GM19324 (cell line): ENCODE results near the gene TEX54.
A peak's percentile ranks its signal among the peaks of the same experiment; 100 is the strongest.
"Not testable (repeated sequence)": the region's sequence is repeated elsewhere in the genome, so short reads cannot be mapped to it uniquely, and the experiment has no call there.

ENCODE experiments used
- ATAC-seq: cut with Tn5 transposase; IDR thresholded peaks from one replicate; pipeline ENCODE4 v1.9.1; 2021; ENCODE audit warnings: mild to moderate bottlenecking, moderate library complexity; ENCODE audit not compliant: unreplicated experiment, low FRiP score

The TEX54 gene

DNA sequence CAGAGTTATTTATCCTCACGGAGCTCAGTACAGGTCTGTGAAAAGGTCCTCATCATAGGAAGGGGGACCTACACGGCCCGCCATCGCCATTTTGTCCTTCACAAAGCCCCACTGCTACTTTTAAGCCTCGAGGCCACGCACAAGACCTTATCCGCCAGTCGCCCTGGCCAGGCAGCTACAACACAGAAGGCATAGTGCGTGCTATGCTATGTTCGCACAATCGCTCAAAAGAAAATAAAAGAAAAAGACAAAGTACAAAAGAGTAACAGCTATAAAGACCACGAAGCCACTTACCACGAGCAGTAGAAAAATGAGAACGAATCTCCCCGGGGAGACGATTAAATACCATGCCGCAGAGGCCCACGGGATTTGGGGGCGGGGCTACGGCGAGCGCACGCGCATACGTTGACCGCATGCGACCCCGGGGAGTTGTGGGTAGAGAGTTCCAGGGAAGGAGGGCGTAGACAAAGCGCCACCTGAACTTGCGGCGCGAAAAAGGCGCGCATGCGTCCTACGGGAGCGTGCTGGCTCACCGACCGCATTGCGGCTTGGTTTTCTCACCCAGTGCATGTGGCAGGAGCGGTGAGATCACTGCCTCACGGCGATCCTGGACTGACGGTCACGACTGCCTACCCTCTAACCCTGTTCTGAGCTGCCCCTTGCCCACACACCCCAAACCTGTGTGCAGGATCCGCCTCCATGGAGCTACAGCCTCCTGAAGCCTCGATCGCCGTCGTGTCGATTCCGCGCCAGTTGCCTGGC, 23.1 kb upstream of the TEX54 start:
- peak; percentile 94 for ATAC-seq

DNA sequence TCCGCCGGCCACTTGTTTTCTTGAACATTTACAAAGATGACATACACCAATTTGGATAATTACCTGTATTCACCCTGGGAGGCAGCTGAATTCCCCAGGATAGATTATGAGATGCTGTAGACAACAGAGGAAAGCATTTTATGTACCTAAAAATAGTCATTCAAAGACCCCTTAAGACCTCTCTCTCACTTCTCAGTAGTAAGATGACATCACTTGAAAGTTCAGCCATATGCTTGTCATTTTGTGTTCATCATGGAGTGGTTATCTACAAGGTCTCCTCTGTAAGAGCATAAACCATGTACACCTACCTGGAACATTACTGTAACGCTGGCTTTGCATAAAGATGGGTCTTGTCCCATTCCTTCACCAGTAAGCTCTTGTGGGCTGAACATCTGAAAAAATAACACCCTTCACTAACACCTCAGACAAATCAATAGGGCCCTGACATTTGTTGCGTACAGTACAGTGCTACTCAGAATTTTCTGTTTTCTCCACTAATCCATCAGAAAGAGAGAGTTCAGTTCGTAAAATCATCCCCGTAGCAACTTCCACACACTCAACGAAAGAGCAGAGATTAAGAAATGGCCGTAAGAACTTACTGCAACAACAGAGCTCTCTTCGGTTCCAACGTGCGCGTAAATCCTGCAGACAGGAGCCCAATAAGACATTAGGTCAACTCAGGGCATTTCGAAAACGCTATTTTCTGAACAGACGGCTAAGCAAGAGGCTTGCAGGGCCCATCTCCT, 22.4 kb upstream of the TEX54 start:
- ATAC-seq, result no peak

GRCh38 chr11:62854013-62854824, 21.6 kb upstream of the TEX54 start:
- no peak for ATAC-seq

DNA sequence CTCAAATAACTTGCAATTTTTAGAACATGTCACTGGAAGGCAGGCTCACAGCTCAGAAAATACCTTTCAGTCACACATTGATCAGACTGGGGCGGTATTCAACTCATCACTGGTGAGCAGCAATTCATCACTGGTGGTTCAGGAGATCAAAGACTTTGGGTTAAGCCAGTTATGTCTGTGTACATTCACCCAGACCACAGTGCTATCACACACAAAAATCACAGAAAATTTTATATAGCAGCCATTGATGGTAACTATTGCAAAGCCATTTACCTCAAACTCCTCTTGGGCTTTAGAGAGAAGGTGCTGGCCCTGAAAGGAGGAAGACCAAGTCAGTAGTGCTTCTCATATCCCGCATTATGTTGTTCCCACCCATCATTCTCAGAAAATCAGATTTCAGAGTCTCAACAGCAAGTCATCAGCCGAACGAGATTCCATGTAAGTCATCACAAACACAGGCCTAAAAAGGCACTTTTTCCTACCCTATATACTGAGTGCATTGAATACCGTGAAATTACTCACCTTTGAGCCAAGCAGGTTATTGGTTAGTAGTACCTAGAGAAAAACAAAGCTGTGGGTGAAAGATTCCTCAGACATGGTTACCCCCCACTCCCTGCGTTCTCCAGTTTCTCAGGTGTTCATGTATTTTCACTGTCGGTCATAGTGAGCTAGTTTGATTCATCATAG, 20.8 kb upstream of the TEX54 start:
- ATAC-seq, result no peak

DNA sequence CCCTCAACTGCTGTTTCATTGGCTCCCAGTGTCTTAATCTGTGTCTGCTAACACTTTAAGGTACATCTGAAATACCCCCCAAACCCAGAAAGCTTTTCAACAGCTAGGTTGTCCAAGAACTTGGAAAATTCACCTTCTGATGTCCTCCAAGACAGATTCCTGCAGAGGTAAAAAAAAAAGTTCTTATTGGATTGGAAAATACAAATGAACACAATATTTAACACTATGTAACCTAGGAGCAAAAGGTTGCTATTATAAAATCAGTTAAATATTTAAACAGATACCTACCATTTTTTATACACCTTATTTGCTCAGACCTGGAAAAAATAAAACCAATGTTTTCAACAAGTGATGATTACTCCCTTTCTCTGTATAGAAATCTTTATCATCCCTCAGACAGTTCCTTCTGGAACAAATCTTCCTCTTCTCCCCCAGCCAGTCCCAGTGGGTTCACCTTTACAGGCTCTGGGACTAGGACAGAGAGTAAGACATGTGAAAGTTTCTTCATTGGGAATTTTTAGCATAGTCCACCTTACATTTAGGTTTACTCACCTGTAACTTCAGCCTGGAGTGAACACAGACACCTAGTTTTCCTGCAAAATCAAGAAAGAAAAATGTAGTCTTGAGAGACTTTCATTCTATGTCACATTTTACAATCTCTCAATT, 20.0 kb upstream of the TEX54 start:
- no peak for ATAC-seq

- ATAC-seq, result no peak
Observed at GRCh38 chr11:62851807-62852522, 19.3 kb upstream of the TEX54 start.

- no peak for ATAC-seq
Observed at GRCh38 chr11:62850911-62851806, 18.5 kb upstream of the TEX54 start.

GRCh38 chr11:62847767-62848314, 15.2 kb upstream of the TEX54 start:
- ATAC-seq, result no peak

DNA sequence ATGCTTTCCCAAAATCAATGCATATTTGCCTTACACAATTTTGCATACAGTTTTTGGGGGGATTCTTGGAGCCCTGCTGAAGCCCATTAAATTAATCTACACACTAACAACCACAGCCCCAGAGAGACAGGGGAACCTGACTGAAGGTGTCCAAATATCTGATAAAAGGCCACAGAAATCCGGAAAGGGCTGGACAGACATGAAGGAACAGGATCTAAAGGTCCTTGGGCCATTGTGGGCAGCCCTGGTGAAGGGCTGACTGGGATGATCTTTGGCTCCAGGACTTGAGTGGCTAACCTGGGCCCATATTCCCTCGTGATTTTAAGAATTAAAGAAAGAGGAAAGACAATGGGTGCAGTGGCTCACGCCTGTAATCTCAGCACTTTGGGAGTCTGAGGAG, 13.5 kb upstream of the TEX54 start:
- ATAC-seq, result no peak

DNA sequence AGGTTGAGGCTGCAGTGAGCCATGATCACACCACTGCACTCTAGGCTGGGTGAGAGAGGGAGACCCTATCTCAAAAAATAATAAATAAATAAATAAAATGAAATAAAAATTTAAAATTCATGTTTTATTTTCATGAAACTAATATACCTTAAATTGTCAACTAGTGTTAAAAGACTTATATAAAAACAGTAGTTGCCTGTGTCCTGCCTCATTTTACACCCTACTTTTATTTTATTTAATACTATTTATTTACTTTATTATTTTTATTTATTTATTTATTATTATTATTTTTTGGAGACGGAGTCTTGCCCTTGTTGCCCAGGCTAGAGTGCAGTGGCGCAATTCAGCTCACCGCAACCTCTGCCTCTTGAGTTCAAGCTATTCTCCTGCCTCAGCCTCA, 11.5 kb upstream of the TEX54 start:
- no peak for ATAC-seq

GRCh38 chr11:62843466-62843865, 10.8 kb upstream of the TEX54 start:
- no peak for ATAC-seq

DNA sequence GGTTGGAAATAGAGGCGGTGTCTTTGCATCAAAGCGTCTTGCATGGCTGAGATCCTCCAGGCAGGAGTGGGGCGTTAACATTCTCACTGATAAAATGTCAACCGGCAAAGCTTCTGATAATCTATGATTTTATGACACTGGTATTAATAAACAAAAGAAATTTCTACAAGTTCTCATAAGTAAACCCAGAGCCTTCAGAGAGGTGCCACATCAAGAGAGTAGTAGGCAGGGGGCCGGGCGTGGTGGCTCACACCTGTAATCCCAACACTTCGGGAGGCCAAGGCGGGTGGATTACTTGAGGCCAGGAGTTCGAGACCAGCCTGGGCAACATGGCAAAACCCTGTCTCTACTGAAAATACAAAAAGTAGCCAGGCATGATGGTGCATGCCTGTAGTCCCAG, 10.2 kb upstream of the TEX54 start:
- not testable (repeated sequence) for ATAC-seq

GRCh38 chr11:62842171-62842741, 9.6 kb upstream of the TEX54 start:
- no peak for ATAC-seq

DNA sequence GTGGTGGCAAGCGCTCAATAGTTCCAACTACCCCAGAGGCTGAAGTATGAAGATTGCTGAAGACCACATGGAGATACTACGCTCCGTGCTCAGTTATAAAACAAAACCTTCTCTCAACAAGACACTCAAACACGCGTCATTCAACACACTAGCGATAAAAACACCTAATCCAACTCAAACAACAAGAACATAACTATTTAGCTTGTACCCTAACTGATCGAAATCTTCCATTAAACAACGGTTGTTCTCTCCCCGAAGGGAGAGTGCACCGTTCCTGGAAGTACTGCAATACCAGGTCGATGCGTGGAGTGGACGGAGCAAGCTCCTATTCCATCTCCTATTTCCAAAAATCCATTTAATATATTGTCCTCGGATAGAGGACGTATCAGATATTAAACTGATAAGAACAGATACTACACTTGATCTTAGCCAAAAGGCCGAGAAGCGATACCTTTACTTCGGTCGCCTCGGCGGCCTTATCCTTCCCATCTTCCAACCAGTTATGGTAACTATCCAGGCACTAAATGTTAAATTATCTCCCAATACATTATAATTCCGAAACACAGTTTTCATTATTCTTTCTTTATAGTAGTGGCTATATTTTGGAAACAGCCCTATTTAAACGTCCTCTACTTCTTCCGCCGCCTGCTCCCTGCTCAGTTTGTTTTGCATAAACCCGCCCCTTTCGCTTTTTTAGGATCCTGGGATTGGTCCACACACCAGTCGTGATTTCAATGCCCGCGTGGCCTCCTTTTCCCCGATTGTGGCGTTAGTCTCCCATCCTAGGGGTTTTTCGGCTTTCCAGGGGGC, 8.9 kb upstream of the TEX54 start:
- ATAC-seq, result peak; percentile 44

- not testable (repeated sequence) for ATAC-seq
Observed at GRCh38 chr11:62840721-62841360, 8.2 kb upstream of the TEX54 start.
